ENCODE results near the gene GET4. TPM values are rescaled to one million over a fixed set of nuclear protein-coding genes. Genes with fewer than 3 reads are reported as not detected.

The GET4 gene
- total and polyA plus RNA-seq, 2 of the 8 experiments (the other 6 are each of a cell fraction or from before 2014, with no cell fraction given): 56.7 to 74.1 TPM

DNA sequence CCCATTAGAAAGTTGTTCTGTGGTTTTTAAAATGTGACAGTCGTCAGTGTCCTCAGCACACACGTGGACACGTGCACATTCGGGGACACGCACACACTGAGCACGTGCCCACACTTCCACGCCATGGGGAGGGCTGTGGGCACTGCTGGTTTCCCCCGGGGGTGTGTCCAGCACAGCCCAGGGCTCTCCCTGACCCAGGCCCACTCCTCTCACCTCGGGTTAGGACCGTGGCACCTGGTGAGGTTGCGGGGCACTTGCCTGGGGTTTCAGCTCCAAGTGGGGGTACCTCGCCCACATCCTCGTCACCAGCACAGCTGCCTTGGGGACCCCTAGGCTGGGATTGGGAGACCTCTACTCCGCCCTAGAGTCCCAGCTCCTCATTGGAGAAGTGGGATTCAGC is 20.7 kb downstream of the GET4 start (continued):
- TF ChIP-seq, protein P1, sequence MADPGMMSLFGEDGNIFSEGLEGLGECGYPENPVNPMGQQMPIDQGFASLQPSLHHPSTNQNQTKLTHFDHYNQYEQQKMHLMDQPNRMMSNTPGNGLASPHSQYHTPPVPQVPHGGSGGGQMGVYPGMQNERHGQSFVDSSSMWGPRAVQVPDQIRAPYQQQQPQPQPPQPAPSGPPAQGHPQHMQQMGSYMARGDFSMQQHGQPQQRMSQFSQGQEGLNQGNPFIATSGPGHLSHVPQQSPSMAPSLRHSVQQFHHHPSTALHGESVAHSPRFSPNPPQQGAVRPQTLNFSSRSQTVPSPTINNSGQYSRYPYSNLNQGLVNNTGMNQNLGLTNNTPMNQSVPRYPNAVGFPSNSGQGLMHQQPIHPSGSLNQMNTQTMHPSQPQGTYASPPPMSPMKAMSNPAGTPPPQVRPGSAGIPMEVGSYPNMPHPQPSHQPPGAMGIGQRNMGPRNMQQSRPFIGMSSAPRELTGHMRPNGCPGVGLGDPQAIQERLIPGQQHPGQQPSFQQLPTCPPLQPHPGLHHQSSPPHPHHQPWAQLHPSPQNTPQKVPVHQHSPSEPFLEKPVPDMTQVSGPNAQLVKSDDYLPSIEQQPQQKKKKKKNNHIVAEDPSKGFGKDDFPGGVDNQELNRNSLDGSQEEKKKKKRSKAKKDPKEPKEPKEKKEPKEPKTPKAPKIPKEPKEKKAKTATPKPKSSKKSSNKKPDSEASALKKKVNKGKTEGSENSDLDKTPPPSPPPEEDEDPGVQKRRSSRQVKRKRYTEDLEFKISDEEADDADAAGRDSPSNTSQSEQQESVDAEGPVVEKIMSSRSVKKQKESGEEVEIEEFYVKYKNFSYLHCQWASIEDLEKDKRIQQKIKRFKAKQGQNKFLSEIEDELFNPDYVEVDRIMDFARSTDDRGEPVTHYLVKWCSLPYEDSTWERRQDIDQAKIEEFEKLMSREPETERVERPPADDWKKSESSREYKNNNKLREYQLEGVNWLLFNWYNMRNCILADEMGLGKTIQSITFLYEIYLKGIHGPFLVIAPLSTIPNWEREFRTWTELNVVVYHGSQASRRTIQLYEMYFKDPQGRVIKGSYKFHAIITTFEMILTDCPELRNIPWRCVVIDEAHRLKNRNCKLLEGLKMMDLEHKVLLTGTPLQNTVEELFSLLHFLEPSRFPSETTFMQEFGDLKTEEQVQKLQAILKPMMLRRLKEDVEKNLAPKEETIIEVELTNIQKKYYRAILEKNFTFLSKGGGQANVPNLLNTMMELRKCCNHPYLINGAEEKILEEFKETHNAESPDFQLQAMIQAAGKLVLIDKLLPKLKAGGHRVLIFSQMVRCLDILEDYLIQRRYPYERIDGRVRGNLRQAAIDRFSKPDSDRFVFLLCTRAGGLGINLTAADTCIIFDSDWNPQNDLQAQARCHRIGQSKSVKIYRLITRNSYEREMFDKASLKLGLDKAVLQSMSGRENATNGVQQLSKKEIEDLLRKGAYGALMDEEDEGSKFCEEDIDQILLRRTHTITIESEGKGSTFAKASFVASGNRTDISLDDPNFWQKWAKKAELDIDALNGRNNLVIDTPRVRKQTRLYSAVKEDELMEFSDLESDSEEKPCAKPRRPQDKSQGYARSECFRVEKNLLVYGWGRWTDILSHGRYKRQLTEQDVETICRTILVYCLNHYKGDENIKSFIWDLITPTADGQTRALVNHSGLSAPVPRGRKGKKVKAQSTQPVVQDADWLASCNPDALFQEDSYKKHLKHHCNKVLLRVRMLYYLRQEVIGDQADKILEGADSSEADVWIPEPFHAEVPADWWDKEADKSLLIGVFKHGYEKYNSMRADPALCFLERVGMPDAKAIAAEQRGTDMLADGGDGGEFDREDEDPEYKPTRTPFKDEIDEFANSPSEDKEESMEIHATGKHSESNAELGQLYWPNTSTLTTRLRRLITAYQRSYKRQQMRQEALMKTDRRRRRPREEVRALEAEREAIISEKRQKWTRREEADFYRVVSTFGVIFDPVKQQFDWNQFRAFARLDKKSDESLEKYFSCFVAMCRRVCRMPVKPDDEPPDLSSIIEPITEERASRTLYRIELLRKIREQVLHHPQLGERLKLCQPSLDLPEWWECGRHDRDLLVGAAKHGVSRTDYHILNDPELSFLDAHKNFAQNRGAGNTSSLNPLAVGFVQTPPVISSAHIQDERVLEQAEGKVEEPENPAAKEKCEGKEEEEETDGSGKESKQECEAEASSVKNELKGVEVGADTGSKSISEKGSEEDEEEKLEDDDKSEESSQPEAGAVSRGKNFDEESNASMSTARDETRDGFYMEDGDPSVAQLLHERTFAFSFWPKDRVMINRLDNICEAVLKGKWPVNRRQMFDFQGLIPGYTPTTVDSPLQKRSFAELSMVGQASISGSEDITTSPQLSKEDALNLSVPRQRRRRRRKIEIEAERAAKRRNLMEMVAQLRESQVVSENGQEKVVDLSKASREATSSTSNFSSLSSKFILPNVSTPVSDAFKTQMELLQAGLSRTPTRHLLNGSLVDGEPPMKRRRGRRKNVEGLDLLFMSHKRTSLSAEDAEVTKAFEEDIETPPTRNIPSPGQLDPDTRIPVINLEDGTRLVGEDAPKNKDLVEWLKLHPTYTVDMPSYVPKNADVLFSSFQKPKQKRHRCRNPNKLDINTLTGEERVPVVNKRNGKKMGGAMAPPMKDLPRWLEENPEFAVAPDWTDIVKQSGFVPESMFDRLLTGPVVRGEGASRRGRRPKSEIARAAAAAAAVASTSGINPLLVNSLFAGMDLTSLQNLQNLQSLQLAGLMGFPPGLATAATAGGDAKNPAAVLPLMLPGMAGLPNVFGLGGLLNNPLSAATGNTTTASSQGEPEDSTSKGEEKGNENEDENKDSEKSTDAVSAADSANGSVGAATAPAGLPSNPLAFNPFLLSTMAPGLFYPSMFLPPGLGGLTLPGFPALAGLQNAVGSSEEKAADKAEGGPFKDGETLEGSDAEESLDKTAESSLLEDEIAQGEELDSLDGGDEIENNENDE (IDR thresholded peaks at IDR 0.05; ENCODE audit: insufficient replicate concordance, low read length): no peak
- TF ChIP-seq BACH1 (IDR thresholded peaks at IDR 0.05; ENCODE audit: low read length) (no peak), MAFK (IDR thresholded peaks at IDR 0.05; ENCODE audit: low read depth, low read length) (no peak), CBX5 (IDR thresholded peaks at IDR 0.05; ENCODE audit: low read depth, low read length) (no peak), RFX5 (IDR thresholded peaks at IDR 0.05; ENCODE audit: borderline replicate concordance, low read depth, low read length) (no peak), SIX5 (IDR thresholded peaks at IDR 0.05; ENCODE audit: low read depth, low read length) (no peak), TCF12 (IDR thresholded peaks at IDR 0.05; ENCODE audit: low read depth, low read length) (no peak)

Measured in H1 (cell line).